CD4-positive, alpha-beta T cell treated with Interleukin-4 for 1 hour (primary cell): ENCODE results near the gene SEC24D.
A peak's percentile ranks its signal among the peaks of the same experiment; 100 is the strongest.

Source experiments
- DNase-seq, 2 donors: peaks; one replicate each; pipeline ENCODE4 v3.0.0-alpha.2; 2020 to 2022

The SEC24D gene

GRCh38 chr4:118772081-118772766, 63.7 kb downstream of the SEC24D start:
- DNase-seq = peak in 1 of 2 donors; percentile 65

GRCh38 chr4:118770741-118771187, 65.2 kb downstream of the SEC24D start:
- no peak for DNase-seq

GRCh38 chr4:118769161-118769560, 66.8 kb downstream of the SEC24D start:
- DNase-seq = no peak

- DNase-seq = no peak
These were observed 68.8 kb downstream of the SEC24D start for GRCh38 chr4:118767109-118767508.

- no peak for DNase-seq
These were observed 70.5 kb downstream of the SEC24D start for GRCh38 chr4:118765399-118765798.

GRCh38 chr4:118762730-118763477, 73.0 kb downstream of the SEC24D start:
- no peak for DNase-seq

- no peak for DNase-seq
These were observed 73.8 kb downstream of the SEC24D start for GRCh38 chr4:118762155-118762554.

GRCh38 chr4:118761397-118762016, 74.4 kb downstream of the SEC24D start:
- DNase-seq = no peak

- no peak for DNase-seq
These were observed 75.4 kb downstream of the SEC24D start for GRCh38 chr4:118760493-118760892.

- DNase-seq = no peak
These were observed 75.8 kb downstream of the SEC24D start for GRCh38 chr4:118760092-118760491.

GRCh38 chr4:118759481-118759880, 76.4 kb downstream of the SEC24D start:
- no peak for DNase-seq

- DNase-seq = no peak
These were observed 77.6 kb downstream of the SEC24D start for GRCh38 chr4:118758293-118758692.

GRCh38 chr4:118757761-118758251, 78.1 kb downstream of the SEC24D start:
- no peak for DNase-seq

GRCh38 chr4:118756958-118757357, 79.0 kb downstream of the SEC24D start:
- no peak for DNase-seq

GRCh38 chr4:118756429-118756828, 79.5 kb downstream of the SEC24D start:
- DNase-seq = no peak

- no peak for DNase-seq
These were observed 80.3 kb downstream of the SEC24D start for GRCh38 chr4:118755438-118756226.

GRCh38 chr4:118754890-118755289, 81.0 kb downstream of the SEC24D start:
- DNase-seq = no peak

- DNase-seq = no peak
These were observed 82.2 kb downstream of the SEC24D start for GRCh38 chr4:118753685-118754084.

GRCh38 chr4:118753096-118753495, 82.8 kb downstream of the SEC24D start:
- no peak for DNase-seq

GRCh38 chr4:118752551-118752950, 83.4 kb downstream of the SEC24D start:
- DNase-seq = no peak

GRCh38 chr4:118751629-118752323, 84.2 kb downstream of the SEC24D start:
- DNase-seq = no peak

- no peak for DNase-seq
These were observed 86.5 kb downstream of the SEC24D start for GRCh38 chr4:118749347-118749988.
